Fibroblast of mammary gland (primary cell): ENCODE results near the gene CD7.

Source experiments
- DNase-seq: peaks from one replicate; pipeline ENCODE4 v3.0.0-alpha.2; 2010; ENCODE audit warnings: low read depth
- H3K4me3 ChIP-seq: 2 replicates; pipeline ENCODE4 v1.5.1; 2011; ENCODE audit warnings: low read depth, mild to moderate bottlenecking, low read length, moderate library complexity; ENCODE audit not compliant: control insufficient read depth
- CTCF ChIP-seq: conservative IDR thresholded peaks from 2 replicates; pipeline ENCODE4 v1.5.1; 2011; ENCODE audit warnings: low read depth, low read length, inconsistent platforms; ENCODE audit not compliant: control insufficient read depth, insufficient read depth

The CD7 gene

GRCh38 chr17:82302991-82303943, 14.1 kb downstream of the CD7 start:
- no peak overlapping the region for H3K4me3 ChIP-seq
- DNase-seq = no peak
- TF ChIP-seq CTCF = no peak

GRCh38 chr17:82302568-82302963, 14.8 kb downstream of the CD7 start:
- TF ChIP-seq CTCF = no peak
- DNase-seq = no peak
- no peak overlapping the region for H3K4me3 ChIP-seq

- no peak for TF ChIP-seq CTCF
- DNase-seq = no peak
- no peak overlapping the region for H3K4me3 ChIP-seq
Measured at GRCh38 chr17:82301916-82302567, 15.4 kb downstream of the CD7 start.

GRCh38 chr17:82301300-82301915, 16.0 kb downstream of the CD7 start:
- no peak overlapping the region for H3K4me3 ChIP-seq
- no peak for TF ChIP-seq CTCF
- DNase-seq = no peak

GRCh38 chr17:82300707-82301270, 16.6 kb downstream of the CD7 start:
- no peak overlapping the region for H3K4me3 ChIP-seq
- peak; percentile 43 for DNase-seq
- peak; percentile 56 for TF ChIP-seq CTCF

GRCh38 chr17:82300228-82300627, 17.2 kb downstream of the CD7 start:
- TF ChIP-seq CTCF = no peak
- H3K4me3 ChIP-seq = no peak overlapping the region
- no peak for DNase-seq
